NCI-H2196 (cell line): ENCODE results near the gene AP1M2.
A peak's percentile ranks its signal among the peaks of the same experiment; 100 is the strongest.
"Not testable (repeated sequence)": the region's sequence is repeated elsewhere in the genome, so short reads cannot be mapped to it uniquely, and the experiment has no call there.

Experiments used
- DNase-seq: peaks from one replicate; lab custom pipeline; 2025; ENCODE audit not compliant: unreplicated experiment; lab: John Stamatoyannopoulos, UW

The AP1M2 gene

GRCh38 chr19:10602330-10603083, 15.4 kb upstream of the AP1M2 start:
- peak; percentile 79 for DNase-seq

- DNase-seq: no peak
Measured at GRCh38 chr19:10601999-10602329, 14.9 kb upstream of the AP1M2 start.

GRCh38 chr19:10600149-10600548, 13.0 kb upstream of the AP1M2 start:
- DNase-seq: no peak

- DNase-seq: no peak
Measured at GRCh38 chr19:10593820-10594637, 6.9 kb upstream of the AP1M2 start.

GRCh38 chr19:10593148-10593547, 6.0 kb upstream of the AP1M2 start:
- no peak for DNase-seq

- DNase-seq: no peak
Measured at GRCh38 chr19:10587839-10588150, 683 bp upstream of the AP1M2 start.

- no peak for DNase-seq
Measured at GRCh38 chr19:10586396-10586795, 716 bp downstream of the AP1M2 start.

GRCh38 chr19:10583036-10583776, 3.9 kb downstream of the AP1M2 start:
- no peak for DNase-seq

- no peak for DNase-seq
Measured at GRCh38 chr19:10582091-10582490, 5.0 kb downstream of the AP1M2 start.

GRCh38 chr19:10580979-10581631, 6.0 kb downstream of the AP1M2 start:
- peak; percentile 92 for DNase-seq

GRCh38 chr19:10577951-10578350, 9.2 kb downstream of the AP1M2 start:
- DNase-seq: no peak

- no peak for DNase-seq
Measured at GRCh38 chr19:10575011-10575716, 11.9 kb downstream of the AP1M2 start.

- no peak for DNase-seq
Measured at GRCh38 chr19:10574462-10574861, 12.7 kb downstream of the AP1M2 start.

- not testable (repeated sequence) for DNase-seq
Measured at GRCh38 chr19:10573793-10574192, 13.3 kb downstream of the AP1M2 start.

- DNase-seq: peak; percentile 100
Measured at GRCh38 chr19:10568826-10569651, 18.1 kb downstream of the AP1M2 start, which contains the start of gene CDKN2D. CDKN2D (minus strand) TSS chr19:10568979; CDS start chr19:10568653, 326 bp downstream.

- DNase-seq: peak; percentile 65
Measured at GRCh38 chr19:10568062-10568825, 18.9 kb downstream of the AP1M2 start.

GRCh38 chr19:10567656-10568055, 19.5 kb downstream of the AP1M2 start:
- DNase-seq: no peak

- no peak for DNase-seq
Measured at GRCh38 chr19:10566658-10567410, 20.3 kb downstream of the AP1M2 start.

- DNase-seq: no peak
Measured at GRCh38 chr19:10566408-10566657, 20.8 kb downstream of the AP1M2 start.
